ENCODE results near the gene PHLPP2.
"Not testable (repeated sequence)": the region's sequence is repeated elsewhere in the genome, so short reads cannot be mapped to it uniquely, and the experiment has no call there.

Gene PHLPP2

GRCh38 chr16:71610447-71610846 is 114.1 kb downstream of the PHLPP2 start:
- no peaks in the 10 kb centered on the region for H3K36me3 Mint-ChIP-seq (ENCODE audit: low read depth)
- H3K4me3 Mint-ChIP-seq, result no peak overlapping the region
- TF ChIP-seq, protein P1, sequence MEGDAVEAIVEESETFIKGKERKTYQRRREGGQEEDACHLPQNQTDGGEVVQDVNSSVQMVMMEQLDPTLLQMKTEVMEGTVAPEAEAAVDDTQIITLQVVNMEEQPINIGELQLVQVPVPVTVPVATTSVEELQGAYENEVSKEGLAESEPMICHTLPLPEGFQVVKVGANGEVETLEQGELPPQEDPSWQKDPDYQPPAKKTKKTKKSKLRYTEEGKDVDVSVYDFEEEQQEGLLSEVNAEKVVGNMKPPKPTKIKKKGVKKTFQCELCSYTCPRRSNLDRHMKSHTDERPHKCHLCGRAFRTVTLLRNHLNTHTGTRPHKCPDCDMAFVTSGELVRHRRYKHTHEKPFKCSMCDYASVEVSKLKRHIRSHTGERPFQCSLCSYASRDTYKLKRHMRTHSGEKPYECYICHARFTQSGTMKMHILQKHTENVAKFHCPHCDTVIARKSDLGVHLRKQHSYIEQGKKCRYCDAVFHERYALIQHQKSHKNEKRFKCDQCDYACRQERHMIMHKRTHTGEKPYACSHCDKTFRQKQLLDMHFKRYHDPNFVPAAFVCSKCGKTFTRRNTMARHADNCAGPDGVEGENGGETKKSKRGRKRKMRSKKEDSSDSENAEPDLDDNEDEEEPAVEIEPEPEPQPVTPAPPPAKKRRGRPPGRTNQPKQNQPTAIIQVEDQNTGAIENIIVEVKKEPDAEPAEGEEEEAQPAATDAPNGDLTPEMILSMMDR (IDR thresholded peaks at IDR 0.05; ENCODE audit: unreplicated experiment in 3 of 3), result no peak
- no peaks in the 10 kb centered on the region for H3K4me1 Mint-ChIP-seq
- H3K9me3 Mint-ChIP-seq, result peaks cover 6% of the 10 kb centered on the region
- H3K27ac Mint-ChIP-seq, result no peak overlapping the region
- peaks cover 32% of the 10 kb centered on the region for H3K27me3 Mint-ChIP-seq (ENCODE audit: low read depth)

DNA sequence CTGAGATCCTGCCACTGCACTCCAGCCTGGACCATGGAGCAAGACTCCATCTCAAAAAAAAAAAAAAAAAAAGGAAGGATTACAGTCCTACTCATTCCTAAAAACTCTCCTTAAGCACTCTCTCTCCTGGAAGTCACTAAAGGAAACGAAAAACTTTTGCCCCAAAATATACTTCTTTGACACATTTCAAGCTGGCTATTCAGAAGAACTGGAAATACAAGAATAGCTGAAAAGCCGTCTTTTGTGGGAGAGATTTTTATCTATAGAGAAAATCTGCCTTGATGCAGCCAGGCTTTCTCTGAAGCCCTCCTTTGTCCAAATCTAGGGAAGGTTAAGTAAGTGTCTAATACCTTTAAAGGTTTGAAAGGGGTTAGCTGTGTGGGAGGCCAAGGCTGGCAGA is 115.4 kb downstream of the PHLPP2 start:
- no peaks in the 10 kb centered on the region for H3K36me3 Mint-ChIP-seq (ENCODE audit: low read depth)
- TF ChIP-seq, protein P1 (IDR thresholded peaks at IDR 0.05; ENCODE audit: unreplicated experiment in 3 of 3), result no peak
- H3K27me3 Mint-ChIP-seq (ENCODE audit: low read depth), result peaks cover 25% of the 10 kb centered on the region
- no peaks in the 10 kb centered on the region for H3K4me1 Mint-ChIP-seq
- no peak overlapping the region for H3K27ac Mint-ChIP-seq
- no peak overlapping the region for H3K4me3 Mint-ChIP-seq
- peaks cover 6% of the 10 kb centered on the region for H3K9me3 Mint-ChIP-seq

- H3K27me3 Mint-ChIP-seq (ENCODE audit: low read depth), result peaks cover 11% of the 10 kb centered on the region
- H3K4me1 Mint-ChIP-seq, result no peaks in the 10 kb centered on the region
- no peak overlapping the region for H3K27ac Mint-ChIP-seq
- H3K4me3 Mint-ChIP-seq, result no peak overlapping the region
- no peaks in the 10 kb centered on the region for H3K36me3 Mint-ChIP-seq (ENCODE audit: low read depth)
- TF ChIP-seq, protein P1 (IDR thresholded peaks at IDR 0.05; ENCODE audit: unreplicated experiment in 3 of 3), result no peak
- H3K9me3 Mint-ChIP-seq, result peaks cover 2% of the 10 kb centered on the region
These were observed 123.7 kb downstream of the PHLPP2 start for GRCh38 chr16:71600822-71601221.

DNA sequence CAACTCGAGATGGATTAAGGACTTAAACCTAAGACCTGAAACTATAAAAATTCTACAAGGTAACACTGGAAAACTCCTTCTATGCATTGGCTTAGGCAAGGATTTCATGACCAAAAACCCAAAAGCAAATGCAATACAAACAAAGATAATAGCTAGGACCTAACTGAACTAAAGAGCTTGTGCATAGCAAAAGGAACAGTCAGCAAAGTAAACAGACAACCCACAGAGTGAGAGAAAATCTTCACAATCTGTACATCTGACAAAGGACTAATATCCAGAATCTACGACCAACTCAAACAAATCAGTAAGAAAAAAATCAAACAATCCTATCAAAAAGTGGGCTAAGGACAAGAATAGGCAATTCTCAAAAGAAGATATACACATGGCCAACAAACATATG is 126.1 kb downstream of the PHLPP2 start:
- H3K36me3 Mint-ChIP-seq (ENCODE audit: low read depth); H3K27ac Mint-ChIP-seq; H3K4me1 Mint-ChIP-seq; H3K4me3 Mint-ChIP-seq; H3K9me3 Mint-ChIP-seq: not testable (repeated sequence)
- peaks cover 16% of the 10 kb centered on the region for H3K27me3 Mint-ChIP-seq (ENCODE audit: low read depth)

GRCh38 chr16:71595340-71595826 is 129.1 kb downstream of the PHLPP2 start:
- not testable (repeated sequence) for H3K4me1 Mint-ChIP-seq; H3K9me3 Mint-ChIP-seq; H3K36me3 Mint-ChIP-seq (ENCODE audit: low read depth); H3K4me3 Mint-ChIP-seq; H3K27ac Mint-ChIP-seq
- peaks cover 12% of the 10 kb centered on the region for H3K27me3 Mint-ChIP-seq (ENCODE audit: low read depth)
